Measurements from ENCODE around the gene SAA1. TPM values are rescaled to one million over a fixed set of nuclear protein-coding genes. Genes with fewer than 3 reads are reported as not detected.

The SAA1 gene
- total RNA-seq, 1 experiment from 2014 or later = not detected

DNA sequence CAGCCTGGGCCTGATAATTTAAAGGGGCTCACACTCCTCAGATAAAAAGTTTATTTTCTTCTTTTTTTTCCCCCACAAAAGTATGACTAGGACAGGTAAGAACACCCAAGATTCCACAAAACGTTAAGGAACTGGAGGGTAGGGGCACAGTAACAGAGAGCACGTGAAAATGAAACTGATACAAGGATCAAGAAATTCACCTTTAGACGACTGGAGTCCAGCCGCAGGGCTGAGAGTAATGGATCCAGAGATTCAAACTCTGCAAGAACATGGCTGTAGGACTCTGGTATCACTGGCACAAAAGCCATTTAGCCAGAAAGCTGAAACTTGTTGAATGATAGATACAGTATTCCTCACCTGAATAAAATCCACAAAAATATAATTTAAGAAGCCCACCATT lies 51.5 kb downstream of the SAA1 start:
- H3K36me3 ChIP-seq (ENCODE audit: insufficient read depth, low read length) = peaks cover 26% of the 10 kb centered on the region
- no peaks in the 10 kb centered on the region for H3K9me2 ChIP-seq (replicated peaks; ENCODE audit: insufficient read depth, low read length)
- no peak for DNase-seq
- H2AFZ ChIP-seq (ENCODE audit: low read length) = no peak overlapping the region
- no peaks in the 10 kb centered on the region for H3K27me3 ChIP-seq (ENCODE audit: low read length)
- H3K4me3 ChIP-seq (ENCODE audit: low read length) = no peak overlapping the region
- peaks cover 87% of the 10 kb centered on the region for H3K79me2 ChIP-seq (ENCODE audit: low read length)
- no peak overlapping the region for H3K4me2 ChIP-seq (ENCODE audit: low read depth, low read length, poor library complexity, severe bottlenecking)
- no peak overlapping the region for H3K27ac ChIP-seq (ENCODE audit: low read length)
- H3K4me1 ChIP-seq (ENCODE audit: low read length) = peaks cover 33% of the 10 kb centered on the region
- no peaks in the 10 kb centered on the region for H4K20me1 ChIP-seq (ENCODE audit: insufficient read depth, low read depth, low read length)
- no peak overlapping the region for H3K9ac ChIP-seq (ENCODE audit: low read length)
- H3K9me3 ChIP-seq (ENCODE audit: low read length) = no peaks in the 10 kb centered on the region

Small RNA genes within 50 kb of the gene (small RNA-seq; reads per million reads assigned to genes)
- gene RNA5SP333 (not detected), gene RNA5SP334 (not detected)

Other genes with a start within 250 kb of the SAA1 start
- gene TPH1, start 220.0 kb upstream of the SAA1 start, total RNA-seq (2014; rRNA removed; shearing (Covaris generic); ENCODE audit: low replicate concordance) = 0.56 and 0.65 TPM in 2 replicates
- 36.7 and 43.7 TPM in 2 replicates for gene SAAL1, start 160.2 kb upstream of the SAA1 start, total RNA-seq (2014; rRNA removed; shearing (Covaris generic); ENCODE audit: low replicate concordance)
- gene MRGPRX3, start 133.7 kb upstream of the SAA1 start, total RNA-seq (2014; rRNA removed; shearing (Covaris generic); ENCODE audit: low replicate concordance) = not detected in 2 replicates
- gene MRGPRX4, start 93.4 kb upstream of the SAA1 start, total RNA-seq (2014; rRNA removed; shearing (Covaris generic); ENCODE audit: low replicate concordance) = not detected in 2 replicates
- gene SAA4, start 29.5 kb upstream of the SAA1 start, total RNA-seq (2014; rRNA removed; shearing (Covaris generic); ENCODE audit: low replicate concordance) = not detected in 2 replicates
- not detected in 2 replicates for gene SAA2, start 17.6 kb upstream of the SAA1 start, total RNA-seq (2014; rRNA removed; shearing (Covaris generic); ENCODE audit: low replicate concordance)
- 31.2 and 44.2 TPM in 2 replicates for gene HPS5, start 55.9 kb downstream of the SAA1 start, total RNA-seq (2014; rRNA removed; shearing (Covaris generic); ENCODE audit: low replicate concordance)
- gene GTF2H1, start 56.3 kb downstream of the SAA1 start, total RNA-seq (2014; rRNA removed; shearing (Covaris generic); ENCODE audit: low replicate concordance) = 46.3 and 81.5 TPM in 2 replicates
- gene LDHA, start 128.3 kb downstream of the SAA1 start, total RNA-seq (2014; rRNA removed; shearing (Covaris generic); ENCODE audit: low replicate concordance) = 586 and 711 TPM in 2 replicates
- not detected in 2 replicates for gene LDHC, start 146.1 kb downstream of the SAA1 start, total RNA-seq (2014; rRNA removed; shearing (Covaris generic); ENCODE audit: low replicate concordance)
- gene LDHAL6A, start 189.6 kb downstream of the SAA1 start, total RNA-seq (2014; rRNA removed; shearing (Covaris generic); ENCODE audit: low replicate concordance) = not detected in 2 replicates